HG02588 (cell line): Measurements from ENCODE around the gene CES1.
"Not testable (repeated sequence)": the region's sequence is repeated elsewhere in the genome, so short reads cannot be mapped to it uniquely, and the experiment has no call there.

Experiments used
- ATAC-seq: cut with Tn5 transposase; IDR thresholded peaks from one replicate; pipeline ENCODE4 v1.9.1; 2021; ENCODE audit warnings: mild to moderate bottlenecking, moderate library complexity; ENCODE audit not compliant: unreplicated experiment

CES1 gene

DNA sequence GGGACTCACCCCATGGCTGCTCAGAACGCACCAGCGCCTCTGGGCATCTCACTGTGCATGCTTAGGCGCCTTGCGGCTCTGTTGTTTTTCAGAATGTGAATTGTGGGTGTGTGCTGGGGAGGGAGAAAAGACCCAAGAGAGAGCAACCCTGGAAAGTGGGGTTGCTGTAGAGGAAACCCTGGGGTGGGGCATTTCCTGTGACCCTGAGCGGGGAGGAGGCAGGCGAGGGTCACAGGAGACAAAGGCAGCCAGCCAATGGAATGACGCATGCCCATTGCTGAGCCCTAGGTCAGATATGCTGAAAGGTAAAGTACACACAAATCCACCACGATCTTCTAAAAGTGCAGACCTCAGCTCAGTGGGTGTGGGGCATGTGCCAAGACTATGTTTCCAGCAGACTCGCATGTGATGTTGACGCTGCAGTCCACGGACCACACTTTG lies 39.9 kb downstream of the CES1 start:
- ATAC-seq = not testable (repeated sequence)

DNA sequence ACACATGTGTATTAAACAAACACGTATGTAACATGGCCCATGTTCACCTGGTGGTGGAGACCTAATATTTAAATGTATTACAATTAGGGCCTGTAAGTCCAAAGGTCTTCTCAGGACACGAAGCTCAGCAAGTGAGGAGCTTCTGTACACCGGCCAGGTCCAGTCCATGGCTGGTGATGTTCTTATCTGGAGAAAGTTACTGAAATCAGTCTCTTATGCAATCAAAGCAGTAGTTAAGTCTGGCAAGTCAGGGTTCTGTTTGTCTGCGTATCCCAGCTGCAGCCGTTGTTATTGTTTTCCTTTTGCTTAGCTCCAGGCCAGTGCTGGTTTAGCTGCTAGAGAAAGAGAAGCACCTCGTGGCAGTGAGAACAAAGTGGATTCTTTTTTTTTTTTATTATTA lies 41.4 kb downstream of the CES1 start:
- ATAC-seq = not testable (repeated sequence)

DNA sequence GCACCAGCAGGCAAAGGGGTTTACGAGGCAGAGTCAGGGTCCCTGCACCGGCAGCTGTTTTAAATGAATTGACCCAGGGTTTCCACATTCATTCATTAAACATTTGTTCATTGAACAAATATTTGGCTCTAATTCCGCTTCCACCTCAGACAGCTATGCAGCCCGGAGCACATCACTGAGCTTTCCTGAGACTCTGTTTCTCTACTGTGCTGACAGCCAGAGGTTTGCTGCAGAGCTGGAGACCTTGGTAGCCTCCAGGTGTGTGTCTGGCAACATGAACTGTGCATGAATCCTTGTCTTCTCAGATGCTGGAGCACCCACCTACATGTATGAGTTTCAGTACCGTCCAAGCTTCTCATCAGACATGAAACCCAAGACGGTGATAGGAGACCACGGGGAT lies 42.7 kb downstream of the CES1 start:
- ATAC-seq = not testable (repeated sequence)

DNA sequence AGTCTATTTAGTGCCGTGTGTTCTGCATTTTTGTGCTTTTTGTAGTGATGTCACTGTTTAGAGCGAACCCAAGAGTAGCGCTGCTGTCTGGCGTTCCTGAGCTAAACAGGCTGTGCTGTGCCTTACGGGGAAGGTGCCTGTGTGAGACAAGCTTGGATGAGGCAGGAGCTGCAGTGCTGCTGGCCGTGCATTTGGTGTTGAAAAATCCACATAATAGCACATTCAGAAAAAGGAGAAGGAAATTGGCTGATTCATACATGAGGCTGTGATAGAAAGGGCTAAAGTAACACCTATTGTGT lies 50.2 kb downstream of the CES1 start:
- ATAC-seq = not testable (repeated sequence)

DNA sequence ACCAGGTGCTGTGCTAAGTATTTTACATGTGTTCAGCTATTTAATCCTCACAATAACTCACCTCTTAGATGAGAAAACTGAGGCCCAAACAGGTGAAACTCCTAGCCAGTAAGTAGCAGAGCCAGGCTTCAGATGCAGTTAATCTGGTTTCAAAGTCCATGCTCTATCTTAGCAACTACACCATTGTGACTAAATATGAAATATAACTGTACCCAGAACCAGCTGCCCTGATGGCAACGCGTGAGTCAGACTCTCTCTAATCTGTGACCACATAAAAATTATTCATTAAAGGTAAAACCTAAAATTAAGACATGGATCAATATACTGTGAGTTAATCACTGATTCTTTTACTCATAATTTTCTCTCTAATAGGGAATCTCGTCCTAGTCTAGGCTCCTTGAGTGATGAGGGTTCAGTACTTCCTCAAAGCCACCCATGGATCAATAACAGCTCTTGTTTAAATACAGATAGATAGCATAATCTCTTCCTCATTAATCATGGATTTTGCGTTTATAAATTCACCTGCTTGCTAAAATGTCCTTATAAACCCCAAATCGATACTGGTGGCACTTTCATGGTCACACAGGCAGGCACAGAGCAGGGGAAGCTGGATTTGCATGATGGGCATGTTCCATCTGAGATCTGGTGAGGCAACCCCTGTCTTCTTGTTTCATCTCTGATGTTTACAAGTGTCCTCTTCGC lies 50.7 kb downstream of the CES1 start:
- ATAC-seq = not testable (repeated sequence)

DNA sequence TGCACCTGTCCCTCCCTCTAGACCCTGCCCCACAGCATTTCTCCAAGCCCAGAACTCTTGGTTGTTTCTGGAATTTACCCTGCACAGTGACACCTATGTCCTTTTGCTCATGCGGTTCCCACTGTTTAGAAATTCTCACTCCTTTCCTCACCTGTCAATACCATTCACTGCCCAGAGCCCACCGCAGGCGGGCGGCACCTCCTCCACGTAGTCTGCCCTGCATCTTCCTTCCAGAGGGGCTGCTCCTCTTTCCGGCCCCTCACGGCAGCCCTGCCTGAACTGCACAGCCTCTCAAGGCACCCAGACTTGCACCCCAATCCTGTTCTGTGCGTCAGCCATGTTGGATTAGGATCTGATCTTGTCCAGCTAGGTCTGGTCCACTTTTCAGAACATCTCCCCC lies 51.4 kb downstream of the CES1 start:
- not testable (repeated sequence) for ATAC-seq

DNA sequence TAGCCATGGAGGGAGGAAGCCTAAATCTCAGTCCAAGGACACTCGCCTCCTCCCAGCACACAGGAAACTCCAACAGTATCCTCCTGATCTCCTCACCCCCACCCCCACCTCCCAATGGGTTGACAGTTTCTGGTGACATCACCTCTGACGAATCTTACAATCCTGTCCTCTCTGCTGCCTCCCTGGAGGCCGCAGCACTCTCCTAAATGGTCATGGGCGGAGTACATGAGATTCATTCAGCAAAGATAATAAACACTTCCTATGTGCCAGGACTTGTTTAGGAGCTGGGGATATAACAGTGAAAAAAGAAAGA lies 52.8 kb downstream of the CES1 start:
- not testable (repeated sequence) for ATAC-seq

DNA sequence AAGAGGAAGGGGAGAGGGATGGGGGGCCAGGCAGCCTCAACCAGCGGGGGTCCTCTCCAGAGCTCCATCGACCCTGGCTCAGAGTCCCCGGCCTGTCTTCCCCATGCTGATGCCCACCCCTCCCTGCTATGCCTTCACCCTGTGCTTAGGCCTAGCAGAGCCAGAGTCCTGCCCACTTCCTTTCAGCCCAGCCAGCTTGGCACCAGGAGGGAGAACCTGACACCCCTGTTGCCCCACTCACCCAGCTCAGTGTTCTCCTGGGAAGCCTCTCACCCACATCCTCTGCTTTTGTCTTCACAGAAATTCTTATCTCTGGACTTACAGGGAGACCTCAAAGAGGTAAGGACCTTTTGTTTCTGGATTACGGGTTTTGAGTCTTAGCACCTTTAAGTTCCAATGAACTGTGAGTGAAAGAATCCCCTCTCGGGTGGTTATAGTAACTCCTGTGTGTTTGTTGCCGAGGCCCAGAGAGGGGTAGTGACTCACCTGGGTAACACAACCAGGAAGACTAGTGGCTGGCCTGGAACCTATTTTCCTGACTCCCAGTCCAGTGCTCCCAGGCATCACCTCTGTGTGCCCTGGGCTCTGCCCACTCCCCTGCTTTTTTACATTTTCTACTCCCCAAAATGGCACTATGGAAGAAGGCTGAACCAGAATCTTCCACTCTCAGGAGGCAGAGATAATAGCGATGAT lies 53.3 kb downstream of the CES1 start:
- ATAC-seq = no peak

DNA sequence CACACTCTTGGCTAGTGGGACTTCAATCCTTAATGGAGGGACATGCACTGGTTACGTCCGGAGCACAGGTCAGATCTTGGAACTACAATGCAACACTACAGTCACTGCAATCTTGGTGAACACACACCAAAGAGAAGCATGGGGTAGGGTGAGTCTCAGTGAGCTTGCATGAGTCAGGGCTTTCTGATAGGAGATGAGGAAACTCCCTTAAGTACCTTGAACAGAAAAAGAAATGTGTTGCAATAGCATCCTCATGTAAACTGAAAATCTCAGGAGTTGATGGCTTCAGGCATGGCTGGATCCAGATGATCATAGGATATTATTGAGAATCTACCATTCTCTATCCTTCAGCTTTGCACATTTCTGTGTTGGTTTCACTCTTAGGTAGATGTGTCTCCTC lies 54.1 kb downstream of the CES1 start:
- ATAC-seq = no peak

DNA sequence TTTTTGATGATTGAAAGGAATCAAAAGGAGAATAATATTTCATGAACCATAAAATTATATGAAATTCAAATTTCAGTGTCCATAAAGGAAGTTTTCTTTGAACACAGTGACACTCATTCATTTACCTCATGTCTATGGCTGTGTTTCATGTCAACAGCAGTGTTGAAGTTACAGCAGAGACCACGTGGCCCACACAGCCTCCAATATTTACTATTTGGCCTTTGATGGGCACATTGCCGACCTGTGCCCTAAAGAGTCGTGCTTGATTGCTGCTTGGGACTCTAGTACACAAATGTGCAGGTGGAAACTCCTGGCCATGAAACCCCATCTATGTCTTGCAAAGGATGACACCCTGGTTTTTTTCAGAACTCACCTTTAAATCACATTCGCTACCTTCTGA lies 57.0 kb downstream of the CES1 start:
- ATAC-seq = no peak

DNA sequence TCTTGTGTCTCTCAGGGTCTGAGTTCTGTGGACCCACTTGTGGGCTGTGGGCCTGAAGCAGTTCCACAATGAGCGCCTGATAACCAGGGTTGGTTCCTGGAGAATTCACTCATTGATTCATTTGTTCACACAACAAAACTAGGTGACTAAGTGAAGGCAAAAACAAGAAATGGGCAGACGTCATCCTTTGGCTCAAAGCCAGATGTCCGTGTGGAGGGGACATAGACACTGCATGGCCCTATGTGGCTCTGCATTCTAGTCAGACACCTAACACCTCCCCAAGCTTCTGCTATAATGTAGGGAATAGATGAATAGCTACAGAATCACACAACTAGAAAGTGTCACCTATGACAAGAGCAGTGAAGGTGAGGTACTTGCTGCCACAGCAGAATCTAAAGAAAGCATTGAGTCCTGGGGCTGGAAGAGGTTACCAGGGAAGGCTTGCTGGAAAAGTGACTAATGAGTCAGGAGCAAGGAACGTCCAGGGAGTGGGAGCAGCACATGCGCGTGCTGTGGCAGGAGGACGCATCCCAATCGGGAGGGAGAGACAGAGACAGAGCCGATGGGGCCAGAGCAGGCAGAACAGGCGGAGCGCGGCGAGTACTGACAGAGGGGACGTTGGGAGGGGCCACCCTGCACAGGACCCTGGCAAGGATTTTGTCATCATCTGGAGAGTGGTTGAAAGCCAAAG lies 58.9 kb downstream of the CES1 start:
- ATAC-seq = no peak

DNA sequence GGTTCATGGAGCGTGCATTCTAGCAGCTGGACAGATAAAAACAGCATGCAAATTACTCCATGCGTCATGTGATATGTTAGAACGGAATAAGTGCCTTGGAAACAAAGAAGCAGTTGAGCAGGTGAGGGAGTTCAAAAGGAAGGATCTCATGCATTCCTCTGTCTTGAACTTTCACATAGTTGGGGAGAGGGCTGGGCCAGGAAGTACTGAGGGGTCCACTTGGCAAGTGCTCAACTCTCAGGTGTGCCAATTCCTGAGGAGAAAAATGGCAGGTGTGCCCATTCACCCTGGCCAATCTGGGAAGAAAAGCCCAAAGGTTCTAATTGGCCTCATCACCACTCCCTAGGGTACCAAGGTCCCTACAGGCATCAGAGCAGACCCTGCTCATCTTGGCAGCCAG lies 67.7 kb downstream of the CES1 start:
- ATAC-seq = no peak

DNA sequence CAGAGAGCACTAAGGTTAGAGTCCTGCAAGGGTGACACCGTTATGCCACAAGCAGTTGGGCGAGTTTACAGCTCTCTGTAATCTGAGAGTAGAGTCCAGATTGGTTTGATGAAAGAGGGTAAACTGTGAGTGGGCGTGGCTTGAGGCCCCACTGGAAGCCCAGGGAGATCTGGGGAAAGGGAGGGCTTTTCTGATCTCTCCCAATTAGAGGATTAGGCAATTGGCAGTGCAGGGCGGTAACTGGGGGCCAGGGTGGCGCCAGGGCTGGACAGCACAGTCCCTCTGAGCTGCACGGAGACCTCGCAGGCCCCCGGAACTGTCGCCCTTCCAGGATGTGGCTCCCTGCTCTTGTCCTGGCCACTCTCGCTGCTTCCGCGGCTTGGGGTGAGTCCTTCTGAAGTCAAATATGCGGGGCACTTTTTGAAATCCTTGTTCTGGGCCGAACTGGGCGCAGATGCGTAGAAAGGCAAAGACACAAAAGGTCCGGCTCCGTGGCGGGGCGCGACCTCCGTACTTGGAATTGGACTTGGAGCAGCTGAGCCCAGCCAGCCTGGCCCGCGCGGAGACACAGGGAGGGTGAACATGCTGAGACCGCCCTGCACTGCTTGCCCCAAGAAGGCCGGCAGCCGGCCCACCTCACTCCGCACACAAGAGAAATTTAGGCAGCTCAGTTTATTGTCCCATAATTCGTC lies 72.4 kb downstream of the CES1 start:
- ATAC-seq = no peak

DNA sequence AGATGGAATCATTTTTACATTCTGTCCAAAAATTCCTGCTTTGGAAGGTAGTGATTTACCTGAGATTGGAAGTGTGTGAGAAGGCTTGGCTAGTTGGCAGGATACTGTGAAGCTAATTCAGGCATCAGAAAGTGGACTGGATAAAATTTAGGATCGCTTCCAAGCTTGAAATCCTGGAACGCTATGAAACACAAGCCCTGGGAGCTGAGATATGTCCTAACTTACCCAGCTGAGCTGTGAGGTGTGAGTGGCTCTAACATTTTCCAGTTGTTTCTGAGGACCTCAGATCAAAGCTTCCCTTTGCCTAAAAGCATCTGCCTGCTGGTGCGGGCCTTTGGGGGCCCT lies 73.0 kb downstream of the CES1 start:
- not testable (repeated sequence) for ATAC-seq

DNA sequence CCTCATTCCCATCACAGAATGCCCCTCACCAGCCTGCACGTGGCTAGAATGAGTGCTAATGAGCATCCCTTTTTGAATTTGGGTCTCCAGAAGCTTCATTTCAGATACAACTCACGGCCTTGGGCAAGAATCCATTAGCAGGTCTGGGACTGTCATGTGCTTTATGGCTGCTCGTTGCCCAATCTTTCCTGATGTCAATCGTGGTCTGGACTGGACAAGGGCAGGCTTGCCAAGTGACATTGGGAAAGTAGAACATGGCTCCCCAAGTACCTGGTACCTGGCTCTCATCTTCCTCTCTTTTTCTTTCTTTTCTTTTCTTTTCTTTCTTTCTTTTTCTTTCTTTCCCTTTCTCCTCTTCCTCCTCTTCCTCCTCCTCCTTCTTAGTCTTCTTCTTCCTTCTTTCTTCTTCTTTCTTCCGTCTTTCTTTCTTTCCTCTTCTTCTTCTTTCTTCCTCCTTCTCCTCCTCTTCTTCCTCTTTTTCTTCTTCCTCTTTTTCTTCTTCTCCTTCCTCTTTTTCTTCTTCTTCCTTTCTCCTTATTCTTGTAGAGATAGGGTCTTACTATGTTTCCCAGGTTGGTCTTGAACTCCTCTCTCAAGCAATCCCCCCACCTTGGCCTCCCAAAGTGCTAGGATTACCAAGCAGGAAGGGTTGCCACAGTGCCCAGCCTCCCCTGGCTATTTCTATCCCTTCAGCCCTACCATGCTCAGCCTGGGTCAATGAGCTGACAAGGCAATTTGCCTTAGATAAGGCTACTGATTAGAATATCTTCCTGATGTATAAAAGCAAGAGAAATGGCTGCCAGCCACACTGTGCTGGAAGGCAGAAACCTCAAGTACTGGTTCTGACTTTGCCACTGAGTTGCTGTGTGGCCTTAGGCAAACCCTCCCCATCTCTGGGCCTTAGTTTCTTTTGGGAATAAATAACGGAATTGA lies 75.0 kb downstream of the CES1 start:
- ATAC-seq = not testable (repeated sequence)

DNA sequence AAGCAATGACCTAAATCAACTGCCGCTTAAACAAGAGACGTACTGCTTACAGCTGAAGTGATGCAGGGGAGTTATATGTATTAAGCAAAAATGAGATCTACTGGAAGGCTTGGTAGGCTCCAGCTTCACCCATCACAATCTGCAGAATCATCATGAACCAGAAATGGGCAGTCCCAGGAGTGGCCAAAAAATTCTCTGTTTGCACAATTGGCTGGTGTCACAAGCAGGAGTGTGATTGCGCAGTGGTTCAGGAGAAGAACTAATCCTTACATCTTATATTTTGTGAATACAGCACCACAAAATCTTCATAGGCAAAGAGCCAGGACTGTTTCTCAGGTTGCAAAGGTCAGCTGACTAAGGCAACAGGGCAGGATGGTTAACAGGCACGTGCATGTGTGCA lies 75.9 kb downstream of the CES1 start:
- no peak for ATAC-seq

DNA sequence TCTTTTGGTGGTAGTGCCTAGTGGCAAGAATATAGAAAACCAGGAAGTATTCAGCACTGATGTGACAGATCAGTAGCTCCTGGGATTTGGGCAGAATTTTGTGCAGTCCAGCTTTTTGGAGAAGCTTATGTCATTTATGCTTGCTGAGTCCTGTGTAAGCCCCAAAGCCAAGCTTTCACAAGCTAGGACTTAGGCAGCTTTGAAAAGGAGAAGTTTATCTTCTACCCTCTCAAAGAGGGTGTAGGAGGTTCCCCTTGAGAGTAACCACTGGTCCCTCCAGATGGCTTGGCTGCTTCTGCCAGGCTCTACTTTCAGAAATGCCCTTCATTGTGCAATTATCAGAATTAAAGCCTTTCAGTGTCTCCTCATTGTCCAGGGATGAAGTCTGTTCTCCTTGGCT lies 78.8 kb downstream of the CES1 start:
- ATAC-seq = no peak

DNA sequence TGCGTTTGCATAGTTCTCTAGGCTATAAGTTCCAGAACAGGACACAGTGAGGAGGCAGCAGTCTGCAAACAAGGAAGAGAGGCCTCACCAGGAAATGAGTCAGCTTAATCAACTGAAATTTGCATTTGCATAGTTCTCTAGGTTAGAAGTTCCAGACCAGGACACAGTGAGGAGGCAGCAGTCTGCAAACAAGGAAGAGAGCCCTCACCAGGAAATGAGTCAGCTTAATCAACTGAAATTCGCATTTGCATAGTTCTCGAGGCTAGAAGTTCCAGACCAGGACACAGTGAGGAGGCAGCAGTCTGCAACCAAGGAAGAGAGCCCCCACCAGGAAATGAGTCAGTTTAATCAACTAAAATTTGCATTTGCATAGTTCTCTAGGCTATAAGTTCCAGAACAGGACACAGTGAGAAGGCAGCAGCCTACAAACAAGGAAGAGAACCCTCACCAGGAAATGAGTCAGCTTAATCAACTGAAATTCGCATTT lies 79.7 kb downstream of the CES1 start:
- ATAC-seq = not testable (repeated sequence)
